GM23248 (cell line): ENCODE data around the gene CDC40.

Source experiments
- EZH2 ChIP-seq: fragments of 200-600 bp; sonication (generic); IDR thresholded peaks from 2 replicates; pipeline ENCODE4 v1.6.1; 2018; ENCODE audit warnings: antibody characterized with exemption, mild to moderate bottlenecking; ENCODE audit not compliant: insufficient read depth, poor library complexity, severe bottlenecking
- EZH2phosphoT487 ChIP-seq: fragments of 200-600 bp; sonication (generic); IDR thresholded peaks from 2 replicates; pipeline ENCODE4 v1.6.1; 2018; ENCODE audit warnings: antibody characterized with exemption, moderate library complexity, mild to moderate bottlenecking, low read depth; ENCODE audit not compliant: insufficient read depth

- TF ChIP-seq EZH2phosphoT487 = no peak
- TF ChIP-seq EZH2 = no peak
These were observed 46.0 kb downstream of the CDC40 start for GRCh38 chr6:110226261-110226660.
